ENCODE data around the gene C14orf132. TPM values are rescaled to one million over a fixed set of nuclear protein-coding genes. Genes with fewer than 3 reads are reported as not detected.

The C14orf132 gene
- total RNA-seq, 2 donors from 2014 or later: 2.1 to 3.4 TPM

- Mint-ChIP-seq H3K4me3 (no peak overlapping the region), H3K27me3 (ENCODE audit: low read depth) (no peaks in the 10 kb centered on the region), H3K4me1 (ENCODE audit: low read depth) (peaks cover 30% of the 10 kb centered on the region), H3K36me3 (ENCODE audit: insufficient read depth in 2 of 2) (no peaks in the 10 kb centered on the region), H3K27ac (peak overlapping the region; percentile 76), H3K9me3 (no peaks in the 10 kb centered on the region)
- no peak for DNase-seq
- no peak for ATAC-seq (replicated peaks in 1 of 2)
Observed at GRCh38 chr14:96120392-96120791, 81.2 kb downstream of the C14orf132 start.

- H3K27ac Mint-ChIP-seq: no peak overlapping the region
- ATAC-seq (replicated peaks in 1 of 2) (no peak), DNase-seq (no peak)
- peaks cover 35% of the 10 kb centered on the region for H3K4me1 Mint-ChIP-seq (ENCODE audit: low read depth)
- H3K9me3 Mint-ChIP-seq: no peaks in the 10 kb centered on the region
- no peak overlapping the region for H3K4me3 Mint-ChIP-seq
- H3K27me3 Mint-ChIP-seq (ENCODE audit: low read depth): no peaks in the 10 kb centered on the region
- H3K36me3 Mint-ChIP-seq (ENCODE audit: insufficient read depth in 2 of 2): no peaks in the 10 kb centered on the region
Observed at GRCh38 chr14:96120941-96121340, 81.8 kb downstream of the C14orf132 start.

GRCh38 chr14:96121660-96122395 is 82.7 kb downstream of the C14orf132 start:
- Mint-ChIP-seq H3K4me3 (no peak overlapping the region), H3K27ac (no peak overlapping the region), H3K9me3 (no peaks in the 10 kb centered on the region), H3K4me1 (ENCODE audit: low read depth) (peaks cover 40% of the 10 kb centered on the region), H3K27me3 (ENCODE audit: low read depth) (no peaks in the 10 kb centered on the region), H3K36me3 (ENCODE audit: insufficient read depth in 2 of 2) (no peaks in the 10 kb centered on the region)
- ATAC-seq (replicated peaks in 1 of 2): no peak
- DNase-seq: no peak

GRCh38 chr14:96122496-96122895 is 83.3 kb downstream of the C14orf132 start:
- H3K36me3 Mint-ChIP-seq (ENCODE audit: insufficient read depth in 2 of 2): no peaks in the 10 kb centered on the region
- ATAC-seq (replicated peaks in 1 of 2) (no peak), DNase-seq (no peak)
- no peak overlapping the region for H3K27ac Mint-ChIP-seq
- no peaks in the 10 kb centered on the region for H3K9me3 Mint-ChIP-seq
- H3K4me3 Mint-ChIP-seq: no peak overlapping the region
- H3K27me3 Mint-ChIP-seq (ENCODE audit: low read depth): no peaks in the 10 kb centered on the region
- H3K4me1 Mint-ChIP-seq (ENCODE audit: low read depth): peaks cover 36% of the 10 kb centered on the region

- no peak for DNase-seq
- Mint-ChIP-seq H3K27ac (no peak overlapping the region), H3K27me3 (ENCODE audit: low read depth) (no peaks in the 10 kb centered on the region), H3K9me3 (peaks cover 0 to 3% of the 10 kb centered on the region in 2 donors), H3K4me1 (ENCODE audit: low read depth) (peaks cover 17% of the 10 kb centered on the region), H3K4me3 (no peak overlapping the region), H3K36me3 (ENCODE audit: insufficient read depth in 2 of 2) (no peaks in the 10 kb centered on the region)
- no peak for ATAC-seq (replicated peaks in 1 of 2)
Observed at GRCh38 chr14:96125536-96125935, 86.4 kb downstream of the C14orf132 start.

- no peak overlapping the region for H3K27ac Mint-ChIP-seq
- peak; percentile 10 to 17 for DNase-seq
- no peaks in the 10 kb centered on the region for H3K27me3 Mint-ChIP-seq (ENCODE audit: low read depth)
- peaks cover 0 to 3% of the 10 kb centered on the region in 2 donors for H3K9me3 Mint-ChIP-seq
- peaks cover 17% of the 10 kb centered on the region for H3K4me1 Mint-ChIP-seq (ENCODE audit: low read depth)
- H3K4me3 Mint-ChIP-seq: peak overlapping the region; percentile 30 to 60
- peak; percentile 83 to 88 for ATAC-seq (replicated peaks in 1 of 2)
- H3K36me3 Mint-ChIP-seq (ENCODE audit: insufficient read depth in 2 of 2): no peaks in the 10 kb centered on the region
Observed at GRCh38 chr14:96126339-96126782, 87.2 kb downstream of the C14orf132 start.

- ATAC-seq (replicated peaks in 1 of 2): no peak
- H3K4me3 Mint-ChIP-seq: peak overlapping the region; percentile 30 to 60
Observed at GRCh38 chr14:96126783-96127271, 87.7 kb downstream of the C14orf132 start.

GRCh38 chr14:96129128-96129736 is 90.1 kb downstream of the C14orf132 start:
- Mint-ChIP-seq H3K4me3 (no peak overlapping the region), H3K36me3 (ENCODE audit: insufficient read depth in 2 of 2) (no peaks in the 10 kb centered on the region), H3K27ac (no peak overlapping the region), H3K4me1 (ENCODE audit: low read depth) (peaks cover 17% of the 10 kb centered on the region), H3K27me3 (ENCODE audit: low read depth) (peaks cover 6% of the 10 kb centered on the region), H3K9me3 (peaks cover 2 to 3% of the 10 kb centered on the region in 2 donors)
- DNase-seq (no peak), ATAC-seq (replicated peaks in 1 of 2) (no peak)

More at GRCh38 chr14:96126783-96127271, 87.7 kb downstream of the C14orf132 start:
- no peaks in the 10 kb centered on the region for H3K27me3 Mint-ChIP-seq (ENCODE audit: low read depth)
- H3K36me3 Mint-ChIP-seq (ENCODE audit: insufficient read depth in 2 of 2): no peaks in the 10 kb centered on the region
- H3K9me3 Mint-ChIP-seq: peaks cover 0 to 3% of the 10 kb centered on the region in 2 donors
- no peak overlapping the region for H3K27ac Mint-ChIP-seq
- DNase-seq: no peak
- peaks cover 17% of the 10 kb centered on the region for H3K4me1 Mint-ChIP-seq (ENCODE audit: low read depth)

- Mint-ChIP-seq H3K4me3 (no peak overlapping the region), H3K27ac (no peak overlapping the region), H3K36me3 (ENCODE audit: insufficient read depth in 2 of 2) (no peaks in the 10 kb centered on the region), H3K27me3 (ENCODE audit: low read depth) (peaks cover 6% of the 10 kb centered on the region), H3K4me1 (ENCODE audit: low read depth) (peaks cover 17% of the 10 kb centered on the region), H3K9me3 (peaks cover 2 to 3% of the 10 kb centered on the region in 2 donors)
- no peak for DNase-seq
- no peak for ATAC-seq (replicated peaks in 1 of 2)
Observed at GRCh38 chr14:96130391-96130790, 91.2 kb downstream of the C14orf132 start.

- ATAC-seq (replicated peaks in 1 of 2) (no peak), DNase-seq (no peak)
- Mint-ChIP-seq H3K27me3 (ENCODE audit: low read depth) (peaks cover 6% of the 10 kb centered on the region), H3K27ac (no peak overlapping the region), H3K4me3 (no peak overlapping the region), H3K4me1 (ENCODE audit: low read depth) (peaks cover 12% of the 10 kb centered on the region), H3K36me3 (ENCODE audit: insufficient read depth in 2 of 2) (no peaks in the 10 kb centered on the region), H3K9me3 (peaks cover 2 to 3% of the 10 kb centered on the region in 2 donors)
Observed at GRCh38 chr14:96130854-96131253, 91.7 kb downstream of the C14orf132 start.

GRCh38 chr14:96131836-96132235 is 92.7 kb downstream of the C14orf132 start:
- Mint-ChIP-seq H3K9me3 (peaks cover 2 to 3% of the 10 kb centered on the region in 2 donors), H3K36me3 (ENCODE audit: insufficient read depth in 2 of 2) (no peaks in the 10 kb centered on the region), H3K4me3 (no peak overlapping the region), H3K27me3 (ENCODE audit: low read depth) (peaks cover 6% of the 10 kb centered on the region), H3K4me1 (ENCODE audit: low read depth) (peaks cover 2% of the 10 kb centered on the region), H3K27ac (no peak overlapping the region)
- ATAC-seq (replicated peaks in 1 of 2) (no peak), DNase-seq (no peak)

GRCh38 chr14:96134508-96134907 is 95.3 kb downstream of the C14orf132 start:
- H3K9me3 Mint-ChIP-seq: peaks cover 5 to 9% of the 10 kb centered on the region in 2 donors
- peaks cover 6% of the 10 kb centered on the region for H3K27me3 Mint-ChIP-seq (ENCODE audit: low read depth)
- H3K4me3 Mint-ChIP-seq: no peak overlapping the region
- peaks cover 2 to 3% of the 10 kb centered on the region in 2 donors for H3K36me3 Mint-ChIP-seq (ENCODE audit: insufficient read depth in 2 of 2)
- no peak for ATAC-seq (replicated peaks in 1 of 2)
- no peak overlapping the region for H3K27ac Mint-ChIP-seq
- DNase-seq: no peak
- no peaks in the 10 kb centered on the region for H3K4me1 Mint-ChIP-seq (ENCODE audit: low read depth)

- Mint-ChIP-seq H3K36me3 (ENCODE audit: insufficient read depth in 2 of 2) (peaks cover 2 to 3% of the 10 kb centered on the region in 2 donors), H3K9me3 (peaks cover 2 to 9% of the 10 kb centered on the region in 2 donors), H3K27me3 (ENCODE audit: low read depth) (peaks cover 6% of the 10 kb centered on the region), H3K4me1 (ENCODE audit: low read depth) (no peaks in the 10 kb centered on the region), H3K4me3 (no peak overlapping the region), H3K27ac (no peak overlapping the region)
- DNase-seq (no peak), ATAC-seq (replicated peaks in 1 of 2) (no peak)
Observed at GRCh38 chr14:96135285-96135684, 96.1 kb downstream of the C14orf132 start.
